Urinary bladder (tissue), 4 donors: ENCODE results near the gene IGSF9B. TPM values are rescaled to one million over a fixed set of nuclear protein-coding genes. Genes with fewer than 3 reads are reported as not detected.

Experiments
- DNase-seq: peaks from one replicate; pipeline ENCODE4 v3.0.0-alpha.2; 2015; ENCODE audit errors: extremely low spot score
- H3K27ac ChIP-seq: one replicate; pipeline ENCODE4 v1.5.1; 2013; ENCODE audit warnings: low read depth, mild to moderate bottlenecking, moderate library complexity
- H3K36me3 ChIP-seq: one replicate; pipeline ENCODE4 v1.6.1; 2013; ENCODE audit warnings: mild to moderate bottlenecking, moderate library complexity; ENCODE audit not compliant: insufficient read depth
- H3K4me1 ChIP-seq: one replicate; pipeline ENCODE4 v1.6.1; 2013; ENCODE audit warnings: mild to moderate bottlenecking, moderate library complexity; ENCODE audit not compliant: insufficient read depth
- H3K4me3 ChIP-seq: one replicate; pipeline ENCODE4 v1.5.1; 2013; ENCODE audit warnings: low read depth, low read length
- WGBS: extraction: QIAGEN DNeasy Blood & Tissue Kit; methylation state at CpG from one replicate; pipeline ENCODE4 v1.1.7; 2013; 5-methylcytosine and 5-hydroxymethylcytosine counted together
- polyA plus RNA-seq: library from polyadenylated mRNA; stranded (reverse); fragments of 200-250 nt; gene quantifications from one replicate; pipeline ENCODE4 v1.2.3, GENCODE V29; 2013
- total RNA-seq: library from RNA; depleted of rRNA; stranded (reverse); fragments of >200 nt; gene quantifications from one replicate; pipeline ENCODE4 v1.2.3, GENCODE V29; 2014
- donor health status: healthy with polysubstance abuse.
- donor health status: healthy.

Gene IGSF9B
- total and polyA plus RNA-seq, 2 donors, result 11.4 to 14.0 TPM

DNA sequence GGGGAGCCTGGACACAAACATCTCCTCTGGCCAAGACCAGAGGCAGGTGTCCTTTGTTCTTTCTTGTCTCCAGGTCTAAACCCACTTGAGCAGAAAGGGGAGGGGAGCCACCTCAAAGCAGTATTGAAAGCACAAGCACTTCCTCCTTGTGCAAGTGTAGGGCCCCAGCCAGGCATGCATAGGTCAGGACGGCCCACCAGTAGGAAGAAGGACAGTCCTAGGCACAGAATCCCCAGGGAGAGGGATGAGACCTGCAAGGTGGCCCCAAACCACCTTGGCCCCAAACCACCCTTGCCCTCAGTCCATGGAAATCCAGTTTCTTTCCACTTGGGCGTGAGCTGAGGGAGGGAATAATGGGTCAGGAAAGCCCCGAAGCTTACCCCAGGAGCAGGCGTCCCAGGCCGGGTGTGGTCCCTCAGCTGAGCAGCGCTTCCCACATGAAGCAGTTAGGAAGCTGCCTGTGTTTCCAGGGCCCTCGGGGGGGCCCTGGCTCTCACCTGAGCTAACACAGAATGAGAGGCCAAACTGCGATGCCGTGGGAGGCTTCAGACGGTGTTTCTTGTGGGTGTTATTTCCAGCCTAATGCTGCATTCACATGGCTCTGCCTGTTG lies 20.4 kb upstream of the IGSF9B start:
- no peak for DNase-seq
- Histone ChIP-seq H3K4me1 (no peaks in the 10 kb centered on the region), H3K4me3 (no peak overlapping the region), H3K36me3 (no peaks in the 10 kb centered on the region), H3K27ac (no peak overlapping the region)
- 75% methylated on average over 10 of the region's 10 CpGs for WGBS

- 79% methylated on average over 7 of the region's 7 CpGs for WGBS
- Histone ChIP-seq H3K4me1 (no peaks in the 10 kb centered on the region), H3K27ac (no peak overlapping the region), H3K36me3 (no peaks in the 10 kb centered on the region), H3K4me3 (no peak overlapping the region)
- no peak for DNase-seq
Observed at GRCh38 chr11:133975488-133975849, 18.7 kb upstream of the IGSF9B start.

DNA sequence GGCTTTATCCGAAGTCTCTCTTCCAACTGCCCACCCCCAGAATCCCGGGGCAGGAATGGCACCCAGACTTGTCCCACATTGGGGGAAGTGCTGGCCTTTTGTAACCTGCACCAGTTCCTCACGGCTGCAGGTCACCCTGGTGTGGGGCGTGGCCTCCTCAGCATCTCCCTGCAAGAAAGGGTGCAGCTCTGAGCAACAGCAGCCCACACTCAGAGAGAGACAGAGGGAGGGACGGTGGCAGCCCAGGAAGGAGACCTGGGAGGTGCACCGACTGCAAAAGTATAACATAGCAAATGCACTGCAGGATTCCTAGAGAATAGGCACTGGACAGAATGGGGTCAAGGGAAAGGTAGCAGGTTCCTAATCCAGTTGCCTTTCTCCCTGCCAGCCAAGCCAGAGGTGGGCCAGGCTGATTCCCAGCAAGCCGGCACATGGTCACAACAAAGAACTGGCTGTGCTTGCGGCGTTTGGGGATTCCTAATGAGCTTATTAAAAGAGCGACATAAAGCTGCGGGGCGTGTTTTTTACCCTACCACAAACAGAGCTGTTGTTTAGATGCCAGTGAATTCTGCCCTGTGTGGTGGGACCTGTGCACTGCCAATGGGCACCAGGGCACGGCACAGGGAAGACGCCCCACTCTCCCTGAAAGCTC lies 18.2 kb upstream of the IGSF9B start:
- DNase-seq, result no peak
- H3K27ac ChIP-seq, result no peak overlapping the region
- 78% methylated on average over 14 of the region's 14 CpGs for WGBS
- no peak overlapping the region for H3K4me3 ChIP-seq
- no peaks in the 10 kb centered on the region for H3K4me1 ChIP-seq
- H3K36me3 ChIP-seq, result no peaks in the 10 kb centered on the region

DNA sequence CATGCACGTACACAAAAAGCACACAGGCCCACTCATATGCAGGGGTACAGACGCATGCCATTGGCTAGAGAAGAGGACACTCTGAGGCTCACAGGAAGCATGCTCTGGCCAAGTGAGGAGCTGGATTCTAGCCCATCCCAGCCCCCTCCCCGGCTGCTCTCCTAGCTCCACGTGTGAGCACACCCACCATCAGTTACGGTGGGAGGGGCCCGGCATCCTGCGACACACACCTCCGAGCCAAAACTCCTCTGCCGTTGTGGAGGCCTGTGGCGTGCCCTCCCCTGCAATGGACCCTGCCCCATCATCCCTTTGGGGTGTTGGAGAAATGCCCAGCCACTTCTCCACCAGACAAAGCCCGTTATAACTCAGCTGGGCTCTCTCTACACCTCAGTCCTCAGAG lies 15.1 kb upstream of the IGSF9B start:
- H3K36me3 ChIP-seq, result no peaks in the 10 kb centered on the region
- no peak overlapping the region for H3K4me3 ChIP-seq
- DNase-seq, result no peak
- no peaks in the 10 kb centered on the region for H3K4me1 ChIP-seq
- H3K27ac ChIP-seq, result no peak overlapping the region
- 72% methylated on average over 11 of the region's 11 CpGs for WGBS

DNA sequence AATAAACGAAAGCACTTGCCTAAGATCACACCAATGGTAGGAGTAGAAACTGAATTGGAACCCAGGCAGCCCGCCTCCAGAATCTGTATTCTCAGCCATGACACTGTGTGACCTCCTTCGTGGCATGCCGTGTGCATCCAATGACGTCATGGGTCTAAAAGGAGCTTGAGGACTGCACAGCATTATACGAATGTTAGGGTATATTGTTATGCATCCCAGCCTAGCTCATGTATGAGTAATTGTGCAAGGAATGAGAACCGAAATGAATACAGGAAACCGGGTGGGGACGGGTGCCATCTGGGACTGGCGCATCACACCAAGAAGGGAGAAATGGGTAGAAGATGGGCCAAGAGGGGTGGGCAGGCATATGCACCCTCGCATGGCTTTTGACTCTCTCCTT lies 12.3 kb upstream of the IGSF9B start:
- Histone ChIP-seq H3K27ac (no peak overlapping the region), H3K36me3 (no peaks in the 10 kb centered on the region), H3K4me3 (no peak overlapping the region), H3K4me1 (no peaks in the 10 kb centered on the region)
- 78% methylated on average over 11 of the region's 11 CpGs for WGBS
- DNase-seq, result no peak

GRCh38 chr11:133968300-133968699 lies 11.5 kb upstream of the IGSF9B start:
- no peak overlapping the region for H3K4me3 ChIP-seq
- H3K27ac ChIP-seq, result no peak overlapping the region
- whole genome bisulfite sequencing, result 42% methylated on average over 6 of the region's 6 CpGs
- no peaks in the 10 kb centered on the region for H3K4me1 ChIP-seq
- H3K36me3 ChIP-seq, result no peaks in the 10 kb centered on the region
- no peak for DNase-seq

DNA sequence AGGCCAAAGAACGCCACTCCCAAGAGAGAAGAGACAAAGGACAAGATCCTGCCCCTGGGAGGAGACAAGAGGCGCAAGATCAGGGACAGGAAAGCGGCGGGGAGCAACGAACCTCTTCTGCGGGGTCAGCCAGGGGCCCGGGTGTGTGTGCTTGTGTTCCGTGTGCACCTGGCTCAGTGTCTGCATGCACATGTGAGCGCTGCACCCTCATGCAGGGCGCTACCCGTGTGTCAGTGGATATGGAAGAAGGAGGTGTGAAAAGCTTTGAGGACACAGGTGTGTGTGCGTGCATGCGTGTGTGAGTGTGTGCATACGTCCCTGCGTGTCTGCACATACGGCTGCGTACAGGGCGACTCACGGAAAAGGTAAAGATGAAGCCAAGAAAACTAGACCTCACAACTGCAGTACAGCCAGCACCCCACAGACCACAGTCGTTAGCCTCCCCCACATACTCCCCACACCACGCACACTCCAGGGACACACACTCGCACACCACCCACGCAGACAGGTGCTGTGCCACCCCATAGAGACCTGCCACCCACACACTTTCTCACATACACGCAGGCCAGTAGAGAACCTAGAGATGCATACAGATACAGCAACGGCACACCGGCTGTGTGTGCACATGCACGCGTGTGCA lies 11.0 kb upstream of the IGSF9B start:
- no peaks in the 10 kb centered on the region for H3K36me3 ChIP-seq
- no peaks in the 10 kb centered on the region for H3K4me1 ChIP-seq
- no peak overlapping the region for H3K4me3 ChIP-seq
- no peak overlapping the region for H3K27ac ChIP-seq
- WGBS, result 79% methylated on average over 28 of the region's 28 CpGs
- DNase-seq, result no peak

DNA sequence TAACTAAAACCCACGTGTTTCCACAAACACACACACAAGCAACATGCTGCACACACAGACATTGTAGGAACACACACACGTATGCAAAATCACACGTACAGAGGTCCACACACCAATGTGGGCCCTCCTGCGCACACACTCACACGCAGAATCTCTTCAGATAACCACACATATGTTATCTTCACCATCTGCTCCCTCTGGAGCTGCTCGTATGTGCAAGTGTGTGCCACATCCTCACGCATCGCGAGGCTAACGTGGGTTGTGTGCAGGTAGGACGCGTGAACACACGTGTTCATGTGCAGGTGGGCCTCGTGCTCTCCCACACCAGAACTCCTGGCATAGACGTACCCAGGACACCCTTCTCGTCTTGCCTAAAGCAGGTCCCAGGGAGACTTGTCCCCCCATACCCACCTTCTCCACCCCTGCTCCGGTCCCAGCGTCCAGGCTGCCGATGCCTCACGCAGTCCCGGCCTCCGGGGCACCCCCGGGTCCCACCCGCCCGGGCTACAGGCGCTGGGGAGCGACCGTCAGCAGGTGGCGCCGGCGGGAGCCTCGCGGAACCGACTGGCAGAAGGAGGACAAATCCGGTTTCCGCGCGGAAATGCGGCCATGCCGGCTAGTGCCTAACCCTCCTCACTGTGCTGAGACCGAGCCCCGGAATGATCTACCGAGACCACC lies 10.3 kb upstream of the IGSF9B start:
- Histone ChIP-seq H3K36me3 (no peaks in the 10 kb centered on the region), H3K4me3 (no peak overlapping the region), H3K27ac (no peak overlapping the region), H3K4me1 (no peaks in the 10 kb centered on the region)
- 36% methylated on average over 43 of the region's 43 CpGs for WGBS
- DNase-seq, result no peak

GRCh38 chr11:133966172-133966651 lies 9.4 kb upstream of the IGSF9B start:
- no peak for DNase-seq
- Histone ChIP-seq H3K36me3 (no peaks in the 10 kb centered on the region), H3K4me3 (no peak overlapping the region), H3K4me1 (no peaks in the 10 kb centered on the region), H3K27ac (no peak overlapping the region)
- 62% methylated on average over 7 of the region's 7 CpGs for WGBS

DNA sequence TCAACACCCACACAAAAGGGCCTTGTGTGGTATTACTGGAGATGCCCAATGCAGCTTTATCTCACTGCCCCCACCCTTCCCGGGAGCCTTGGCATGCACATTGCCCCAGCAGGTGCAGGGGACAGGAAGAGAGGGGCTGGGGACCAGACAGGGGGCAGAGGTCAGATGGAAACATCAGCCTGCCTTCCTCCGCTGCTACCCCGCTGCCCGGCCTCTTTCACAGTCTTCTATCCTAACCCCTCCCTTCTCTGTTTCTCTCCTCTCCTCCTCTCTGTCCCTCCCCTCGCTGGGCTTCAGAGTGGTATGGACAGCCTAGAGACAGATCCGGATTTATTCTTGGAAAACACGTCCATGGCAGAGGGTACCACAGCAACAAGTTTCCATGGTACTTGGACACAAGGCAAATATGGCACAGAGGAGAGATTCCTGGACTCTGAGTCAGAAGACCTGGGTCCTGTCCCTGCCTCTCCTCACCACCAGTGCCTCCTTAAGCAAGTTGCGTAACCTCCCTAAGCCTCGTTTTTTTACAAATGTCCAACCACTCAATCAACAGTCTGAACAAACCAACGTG lies 8.3 kb upstream of the IGSF9B start:
- no peaks in the 10 kb centered on the region for H3K4me1 ChIP-seq
- DNase-seq, result no peak
- H3K27ac ChIP-seq, result no peak overlapping the region
- H3K4me3 ChIP-seq, result no peak overlapping the region
- 53% methylated on average over 10 of the region's 10 CpGs for WGBS
- no peaks in the 10 kb centered on the region for H3K36me3 ChIP-seq

DNA sequence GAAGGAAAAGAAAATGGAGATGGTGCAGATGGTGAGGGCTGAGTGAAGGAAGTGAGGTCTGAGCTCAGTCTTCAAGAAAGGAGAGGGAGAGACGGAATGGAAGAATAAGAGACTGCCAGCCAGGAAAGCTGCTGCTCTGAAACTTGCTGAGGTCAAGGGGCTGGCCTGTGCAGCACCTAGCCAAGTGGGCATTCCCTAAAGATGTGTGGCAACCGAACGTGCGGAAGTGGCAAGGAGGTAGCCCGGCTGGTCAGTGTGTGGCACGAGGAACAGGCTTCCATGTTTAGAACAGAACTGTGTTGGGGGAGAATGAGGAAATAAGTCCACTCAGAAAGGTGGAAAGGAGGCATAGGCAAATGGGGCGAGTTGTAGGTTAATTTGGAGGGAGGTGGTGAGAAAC lies 7.6 kb upstream of the IGSF9B start:
- H3K4me1 ChIP-seq, result no peaks in the 10 kb centered on the region
- no peak for DNase-seq
- no peaks in the 10 kb centered on the region for H3K36me3 ChIP-seq
- H3K27ac ChIP-seq, result no peak overlapping the region
- no peak overlapping the region for H3K4me3 ChIP-seq
- WGBS, result 88% methylated on average over 7 of the region's 7 CpGs

GRCh38 chr11:133961890-133962289 lies 5.1 kb upstream of the IGSF9B start:
- no peak for DNase-seq
- no peak overlapping the region for H3K27ac ChIP-seq
- H3K36me3 ChIP-seq, result no peaks in the 10 kb centered on the region
- no peak overlapping the region for H3K4me3 ChIP-seq
- WGBS, result 85% methylated on average over 8 of the region's 8 CpGs
- H3K4me1 ChIP-seq, result no peaks in the 10 kb centered on the region

DNA sequence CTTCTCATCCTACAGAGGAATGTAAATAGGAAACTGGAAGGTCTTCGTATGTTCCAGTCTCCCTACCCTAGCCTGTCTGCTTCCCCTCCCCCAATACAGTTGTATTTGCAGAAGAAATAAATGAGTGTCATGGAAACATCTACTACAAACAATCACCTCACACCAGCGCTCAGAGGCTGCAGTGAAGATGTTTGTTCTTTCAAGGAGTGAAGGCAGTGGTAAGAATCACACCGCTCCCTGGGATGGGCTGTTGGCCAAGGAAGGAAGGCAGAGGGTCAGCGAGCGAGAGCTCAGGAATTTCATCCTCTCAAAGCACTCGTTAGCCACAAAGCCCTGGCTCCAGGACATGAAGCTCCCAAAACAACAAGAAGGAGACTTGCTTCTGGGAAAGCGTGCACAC lies 1.1 kb upstream of the IGSF9B start:
- no peak for DNase-seq
- no peaks in the 10 kb centered on the region for H3K36me3 ChIP-seq
- H3K4me3 ChIP-seq, result no peak overlapping the region
- no peaks in the 10 kb centered on the region for H3K4me1 ChIP-seq
- WGBS, result 34% methylated on average over 7 of the region's 7 CpGs
- H3K27ac ChIP-seq, result no peak overlapping the region
